Endometrial microvascular endothelial cells (primary cell): Measurements from ENCODE around the gene AFAP1. TPM values are rescaled to one million over a fixed set of nuclear protein-coding genes. Genes with fewer than 3 reads are reported as not detected.

Source experiments
- in situ Hi-C: cut with HindIII; loops from 2 replicates; pipeline ENCODE4 v1.10.0; 2017; ENCODE audit warnings: low sequenced_read_pairs, low pct_unique_long_range_greater_than_20kb; ENCODE audit errors: inconsistent ontology term
- total RNA-seq: library from RNA; depleted of rRNA; stranded (reverse); fragments of >200 nt; gene quantifications from one replicate; pipeline ENCODE4 v1.2.3, GENCODE V29; 2015; ENCODE audit errors: inconsistent ontology term

The AFAP1 gene
- total RNA-seq, 1 donor from 2014 or later, result 95.8 TPM

DNA sequence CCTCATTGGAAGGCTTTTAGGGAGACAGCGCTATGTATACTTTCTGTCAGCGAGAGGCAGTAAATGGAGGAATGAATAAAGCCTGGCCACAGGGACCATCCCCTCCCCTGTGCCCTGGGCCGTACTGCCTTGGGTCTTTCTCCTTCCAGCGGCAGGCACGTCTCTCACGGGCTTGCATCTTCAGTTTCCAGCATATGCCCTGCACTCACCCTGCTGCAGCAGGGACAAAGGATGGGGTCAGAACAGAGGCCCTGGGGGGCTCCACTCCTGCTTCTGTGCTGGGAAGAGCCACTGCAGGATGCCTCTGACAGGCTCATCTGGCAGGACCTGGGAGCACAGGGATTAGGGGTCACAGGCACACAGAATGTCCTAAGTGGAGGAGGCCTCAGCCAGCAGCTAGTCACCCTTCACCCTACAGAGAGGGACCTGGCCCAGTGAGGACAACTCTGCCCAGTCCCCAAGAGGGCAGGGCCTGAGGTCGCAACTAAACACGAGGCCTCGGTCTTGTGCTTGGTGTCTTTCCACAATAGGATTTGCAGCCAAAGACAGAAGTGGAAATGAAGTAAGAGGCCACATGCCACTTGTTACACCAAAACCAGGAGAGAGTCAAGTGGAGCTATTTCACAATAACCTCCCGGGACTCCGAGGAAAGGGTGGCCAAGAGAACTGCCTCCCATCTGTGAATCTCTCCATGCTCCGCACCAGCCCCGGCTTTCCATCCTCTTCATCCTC lies 150.8 kb downstream of the AFAP1 start:
- in situ Hi-C loops, result no loop called here

GRCh38 chr4:7788193-7788592 lies 151.5 kb downstream of the AFAP1 start:
- in situ Hi-C loops, result no loop called here

DNA sequence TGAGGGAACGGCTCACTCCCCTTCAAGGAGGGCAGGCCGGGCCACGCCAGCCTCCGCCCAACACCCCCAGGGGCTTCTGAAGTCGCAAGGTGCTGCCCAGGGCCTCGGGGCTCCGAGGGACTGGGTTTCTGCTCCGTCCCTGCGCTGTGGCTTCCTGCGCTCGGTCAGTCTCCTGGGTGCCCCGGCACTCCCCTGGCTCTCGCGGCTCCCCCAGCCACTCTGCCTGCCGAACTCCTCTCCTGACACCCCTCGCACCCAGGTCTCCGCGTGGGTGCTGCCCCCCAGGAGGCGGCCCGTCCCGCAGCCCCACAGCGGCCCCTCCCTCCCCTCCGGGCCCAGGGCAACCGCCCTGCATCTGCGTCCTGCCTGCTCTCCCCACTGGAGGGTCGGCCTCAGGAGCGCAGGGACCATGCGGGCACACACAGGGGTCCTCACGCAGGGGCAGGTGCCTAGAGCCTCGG lies 151.9 kb downstream of the AFAP1 start:
- in situ Hi-C loops, result no loop called here

- in situ Hi-C loops, result no loop called here
These were observed 152.6 kb downstream of the AFAP1 start for GRCh38 chr4:7787067-7787466.

DNA sequence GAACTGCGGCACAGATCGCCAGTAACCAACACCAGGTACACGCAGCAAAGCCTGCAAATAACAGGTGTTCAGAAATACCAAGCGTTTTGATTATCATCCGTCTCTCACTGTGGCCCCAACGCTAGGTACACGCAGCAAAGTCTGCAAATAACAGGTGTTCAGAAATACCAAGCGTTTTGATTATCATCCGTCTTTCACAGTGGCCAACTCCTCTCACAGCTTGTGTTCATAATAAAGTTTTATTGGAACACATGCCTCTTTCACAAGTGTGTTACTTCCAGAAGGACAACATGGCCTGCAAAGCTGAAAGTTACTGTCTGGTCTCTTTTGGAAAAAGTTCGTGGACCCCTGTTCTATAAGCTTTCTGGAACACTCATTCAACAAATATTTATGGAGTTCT lies 153.1 kb downstream of the AFAP1 start:
- in situ Hi-C loops, result no loop called here

GRCh38 chr4:7786040-7786439 lies 153.6 kb downstream of the AFAP1 start:
- in situ Hi-C loops, result no loop called here

DNA sequence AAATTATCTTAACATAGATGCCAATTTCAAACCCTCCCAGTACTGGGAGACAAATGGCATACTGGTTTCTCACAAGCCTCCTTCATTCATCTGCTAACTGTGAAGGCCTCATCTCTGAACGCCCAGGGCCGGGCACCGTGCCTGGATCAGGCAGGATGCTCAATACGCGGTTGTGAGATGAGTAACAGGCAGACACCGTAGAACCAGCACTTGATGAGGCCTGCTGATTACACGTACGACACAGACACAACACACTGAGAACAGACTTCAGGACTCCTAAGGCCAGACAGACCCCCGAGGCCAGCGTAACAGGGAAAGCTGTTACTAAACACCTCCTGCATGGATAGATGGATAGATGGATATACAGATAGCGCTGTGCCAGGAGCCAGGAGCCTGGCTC lies 154.6 kb downstream of the AFAP1 start:
- in situ Hi-C loops, result no loop called here

DNA sequence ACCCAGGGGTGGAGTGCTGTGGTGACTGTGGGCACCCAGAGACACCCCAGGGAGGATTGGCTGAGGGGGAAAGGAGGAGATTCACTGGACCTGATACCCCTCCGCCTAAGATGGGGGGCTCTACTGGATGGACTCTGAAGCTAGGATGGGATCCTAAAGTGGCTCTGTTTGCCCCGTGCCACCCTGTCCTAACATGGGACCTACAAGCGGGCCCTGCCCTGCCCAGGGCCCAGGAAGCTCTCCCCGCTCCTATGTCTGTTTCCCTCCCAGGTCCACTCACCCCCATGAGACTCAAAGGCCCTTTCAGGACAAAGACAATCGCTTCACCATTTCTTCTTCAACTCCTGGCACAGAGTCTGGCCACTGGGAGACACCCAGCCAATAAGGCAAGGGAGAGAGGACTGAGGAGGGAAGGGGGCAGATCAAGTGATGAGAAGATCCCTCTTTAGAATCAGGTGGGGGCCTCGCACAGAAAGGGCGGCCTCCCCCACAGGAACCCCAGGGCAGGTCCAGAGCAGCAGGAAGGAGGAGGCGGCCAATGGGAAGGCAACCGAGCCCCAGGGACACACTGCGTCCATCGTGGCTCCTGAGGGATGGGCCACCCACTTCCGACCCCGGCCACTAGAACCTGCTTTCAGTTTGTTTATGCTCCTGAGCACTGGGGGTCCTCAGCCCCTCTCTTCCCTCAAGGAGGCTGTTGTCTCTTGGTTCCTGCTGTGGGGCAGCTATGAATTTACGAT lies 155.4 kb downstream of the AFAP1 start:
- in situ Hi-C loops, result no loop called here

DNA sequence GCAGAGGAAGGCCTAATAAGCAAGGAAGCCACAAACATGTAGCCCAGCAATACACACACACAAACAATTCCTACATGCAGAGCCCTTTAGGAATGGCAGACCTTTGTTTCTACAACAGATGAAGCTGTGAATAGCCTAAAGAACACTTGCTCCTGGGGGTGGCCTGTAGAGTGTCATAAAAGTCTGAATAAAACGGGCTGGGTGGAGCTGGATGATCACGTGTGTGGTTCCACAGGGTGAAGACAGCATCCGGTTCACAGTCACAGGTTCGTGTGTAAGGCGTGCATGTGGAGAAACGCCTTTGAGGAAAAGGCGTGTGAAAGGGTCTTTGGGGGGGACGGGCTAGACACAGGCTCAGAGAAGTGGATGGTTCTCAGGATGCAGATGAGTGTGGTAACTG lies 156.1 kb downstream of the AFAP1 start:
- in situ Hi-C loops, result no loop called here

DNA sequence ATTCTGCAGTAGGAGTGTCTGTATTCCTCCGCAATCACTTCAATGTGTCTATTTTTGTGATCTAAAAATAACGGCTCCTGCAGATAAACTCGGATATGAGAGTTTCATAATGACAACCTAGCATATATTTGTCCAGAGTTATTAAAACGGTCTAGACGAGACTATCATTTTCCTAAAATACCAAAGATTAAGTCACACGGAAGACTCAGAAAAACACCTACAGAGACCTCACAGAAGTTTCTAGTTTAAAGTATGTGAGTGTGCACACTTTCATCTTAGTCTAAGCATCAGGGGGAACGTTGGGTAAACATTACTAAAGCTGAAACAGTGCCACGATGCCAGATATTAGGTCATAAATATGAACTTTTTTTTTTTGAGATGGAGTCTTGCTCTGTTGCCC lies 156.9 kb downstream of the AFAP1 start:
- in situ Hi-C loops, result no loop called here

- in situ Hi-C loops, result no loop called here
These were observed 157.7 kb downstream of the AFAP1 start for GRCh38 chr4:7781993-7782392.

DNA sequence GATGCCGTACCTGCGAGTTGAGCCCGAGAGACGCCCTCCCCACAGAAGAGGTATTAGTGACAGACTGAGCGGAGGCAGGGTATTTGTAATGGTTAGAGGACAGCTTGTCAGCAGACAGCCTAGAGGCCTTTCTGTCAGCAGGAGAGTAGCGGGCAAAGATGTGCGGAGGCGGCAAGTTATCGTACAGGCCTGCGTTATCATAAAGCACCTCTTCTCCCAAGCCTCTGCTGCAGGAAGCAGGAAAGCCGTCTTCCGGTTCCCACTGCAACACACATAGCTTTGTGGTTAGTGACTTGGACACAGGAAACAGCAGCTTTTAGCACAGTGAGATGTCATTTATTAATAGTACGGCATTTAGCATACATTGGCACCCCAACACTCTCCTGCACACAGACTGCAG lies 158.3 kb downstream of the AFAP1 start:
- in situ Hi-C loops, result no loop called here

DNA sequence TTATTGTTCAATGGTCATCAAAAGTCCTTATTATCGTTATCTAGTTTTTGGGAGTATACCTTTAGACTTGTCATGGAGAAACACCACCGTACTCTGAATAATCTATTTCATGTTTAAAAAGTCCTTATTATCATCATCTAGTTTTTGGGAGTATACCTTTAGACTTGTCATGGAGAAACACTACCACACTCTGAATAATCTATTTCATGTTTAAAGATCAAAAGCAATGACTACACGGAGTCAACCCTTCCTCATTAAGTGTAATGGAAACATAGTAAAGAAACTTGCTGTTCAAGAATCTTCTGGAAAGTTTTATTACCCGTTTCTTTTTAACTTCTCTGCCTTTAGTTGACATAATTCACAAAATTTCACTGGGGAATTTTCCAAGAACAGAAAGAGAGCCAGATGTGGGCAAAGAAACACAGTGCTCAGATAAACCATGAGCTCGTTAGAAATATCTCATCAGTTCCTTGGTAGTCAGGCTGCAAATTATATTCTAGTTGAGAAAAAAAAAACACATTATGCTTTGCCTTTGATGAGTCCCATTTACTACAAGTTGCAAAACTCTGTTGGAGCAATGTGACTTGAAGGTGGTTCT lies 158.8 kb downstream of the AFAP1 start:
- in situ Hi-C loops, result no loop called here

GRCh38 chr4:7779432-7779768 lies 160.3 kb downstream of the AFAP1 start:
- in situ Hi-C loops, result no loop called here

GRCh38 chr4:7778510-7779431 lies 160.9 kb downstream of the AFAP1 start:
- in situ Hi-C loops, result no loop called here

DNA sequence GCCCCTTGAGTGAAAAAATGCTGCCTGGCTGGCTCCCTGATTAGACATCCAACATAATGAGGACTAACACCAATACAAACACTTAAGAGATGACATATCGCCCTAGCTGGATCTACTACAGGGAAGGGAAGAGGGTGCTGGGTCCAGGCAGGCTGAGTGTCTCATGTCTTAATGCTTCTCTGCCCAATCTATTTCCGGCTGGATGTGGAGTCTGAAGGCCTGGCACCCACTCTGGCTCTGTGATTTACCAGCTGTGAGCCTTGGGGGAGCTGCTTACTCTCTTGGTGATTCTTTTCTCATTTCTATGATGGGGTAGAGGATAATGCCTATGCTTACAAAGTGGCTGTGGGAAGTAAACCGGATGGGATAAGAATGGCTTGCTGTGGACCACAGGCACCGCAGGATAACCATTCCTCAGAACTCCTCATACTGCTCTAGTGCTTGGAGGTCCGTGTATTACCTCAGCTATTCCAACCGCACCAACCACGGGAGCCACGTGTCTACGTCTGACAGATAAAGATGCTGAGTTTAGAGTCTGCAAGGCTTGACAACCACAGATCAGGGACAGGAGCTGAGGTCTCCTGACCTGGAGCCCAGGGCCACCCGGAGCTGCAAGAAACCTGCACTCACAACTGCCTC lies 161.7 kb downstream of the AFAP1 start:
- in situ Hi-C loops, result no loop called here

- in situ Hi-C loops, result no loop called here
These were observed 162.5 kb downstream of the AFAP1 start for GRCh38 chr4:7777017-7777710.

GRCh38 chr4:7775396-7775795 lies 164.3 kb downstream of the AFAP1 start:
- in situ Hi-C loops, result no loop called here
